GM10266 (cell line): Measurements from ENCODE around the gene GALNT18.

Source experiments
- DNase-seq: peaks from one replicate; pipeline ENCODE4 v3.0.0; 2012; ENCODE audit errors: extremely low spot score
- CTCF ChIP-seq: IDR thresholded peaks from 2 replicates; pipeline ENCODE4 v1.5.1; 2012; ENCODE audit warnings: mild to moderate bottlenecking, low read depth; ENCODE audit not compliant: control insufficient read depth, insufficient read depth; ENCODE audit errors: missing control alignments

Gene GALNT18

GRCh38 chr11:11468954-11469353 lies 152.9 kb downstream of the GALNT18 start:
- TF ChIP-seq CTCF = no peak
- DNase-seq = no peak

- DNase-seq = no peak
- TF ChIP-seq CTCF = no peak
Observed at GRCh38 chr11:11467312-11467711, 154.5 kb downstream of the GALNT18 start.

- no peak for TF ChIP-seq CTCF
- no peak for DNase-seq
Observed at GRCh38 chr11:11464555-11464954, 157.2 kb downstream of the GALNT18 start.

- no peak for TF ChIP-seq CTCF
- no peak for DNase-seq
Observed at GRCh38 chr11:11463405-11463804, 158.4 kb downstream of the GALNT18 start.

GRCh38 chr11:11461473-11461872 lies 160.3 kb downstream of the GALNT18 start:
- no peak for DNase-seq
- TF ChIP-seq CTCF = no peak

GRCh38 chr11:11459578-11459977 lies 162.2 kb downstream of the GALNT18 start:
- no peak for DNase-seq
- TF ChIP-seq CTCF = no peak

- DNase-seq = no peak
- TF ChIP-seq CTCF = no peak
Observed at GRCh38 chr11:11458485-11458884, 163.3 kb downstream of the GALNT18 start.
